H9 (cell line): Measurements from ENCODE around the gene SPAG6. TPM values are rescaled to one million over a fixed set of nuclear protein-coding genes. Genes with fewer than 3 reads are reported as not detected.

ENCODE experiments used
- DNase-seq: peaks from one replicate; pipeline ENCODE4 v3.0.0-alpha.2; 2017
- H2AFZ ChIP-seq: one replicate; pipeline ENCODE4 v1.6.1; 2013; ENCODE audit warnings: mild to moderate bottlenecking, low read length, control low read depth, moderate library complexity
- H2AK5ac ChIP-seq: 2 replicates; pipeline ENCODE4 v1.6.1; 2013; ENCODE audit warnings: low read length, control low read depth, mixed read lengths; ENCODE audit not compliant: insufficient read length
- H2BK120ac ChIP-seq: one replicate; pipeline ENCODE4 v1.6.1; 2013; ENCODE audit warnings: low read depth, mild to moderate bottlenecking, low read length, control low read depth, inconsistent platforms; ENCODE audit not compliant: poor library complexity, severe bottlenecking
- H2BK12ac ChIP-seq: 2 replicates; pipeline ENCODE4 v1.6.1; 2013; ENCODE audit warnings: low read length, control low read depth, mixed read lengths, low read depth; ENCODE audit not compliant: insufficient read length
- H2BK15ac ChIP-seq: 2 replicates; pipeline ENCODE4 v1.6.1; 2013; ENCODE audit warnings: low read depth, low read length, control low read depth
- H2BK20ac ChIP-seq: one replicate; pipeline ENCODE4 v1.6.1; 2013; ENCODE audit warnings: low read depth, mild to moderate bottlenecking, low read length, control low read depth, inconsistent platforms; ENCODE audit not compliant: poor library complexity, severe bottlenecking
- H2BK5ac ChIP-seq: 2 replicates; pipeline ENCODE4 v1.6.1; 2013; ENCODE audit warnings: low read length, control low read depth, mixed read lengths; ENCODE audit not compliant: insufficient read length
- H3K14ac ChIP-seq: 2 replicates; pipeline ENCODE4 v1.6.1; 2013; ENCODE audit warnings: low read length, control low read depth; ENCODE audit not compliant: insufficient read depth
- H3K18ac ChIP-seq: 2 replicates; pipeline ENCODE4 v1.6.1; 2013; ENCODE audit warnings: low read depth, mild to moderate bottlenecking, mixed read lengths, low read length, control low read depth; ENCODE audit not compliant: insufficient read length
- H3K23ac ChIP-seq: 2 replicates; pipeline ENCODE4 v1.6.1; 2013; ENCODE audit warnings: low read length, control low read depth, mixed read lengths, low read depth; ENCODE audit not compliant: insufficient read length
- H3K23me2 ChIP-seq: 2 replicates; pipeline ENCODE4 v1.6.1; 2013; ENCODE audit warnings: low read depth, mild to moderate bottlenecking, mixed read lengths, low read length, control low read depth; ENCODE audit not compliant: insufficient read length, poor library complexity, severe bottlenecking
- H3K27ac ChIP-seq: 2 replicates; pipeline ENCODE4 v1.5.1; 2013; ENCODE audit warnings: low read length, control low read depth, mixed read lengths, low read depth; ENCODE audit not compliant: insufficient read length
- H3K27me3 ChIP-seq: 2 replicates; pipeline ENCODE4 v1.6.1; 2013; ENCODE audit warnings: low read length, control low read depth, inconsistent platforms; ENCODE audit not compliant: insufficient read depth
- H3K4ac ChIP-seq: 2 replicates; pipeline ENCODE4 v1.6.1; 2013; ENCODE audit warnings: low read depth, mild to moderate bottlenecking, control low read depth, inconsistent platforms, low read length, moderate library complexity
- H3K4me1 ChIP-seq: 2 replicates; pipeline ENCODE4 v1.6.1; 2013; ENCODE audit warnings: low read length, control low read depth, inconsistent platforms; ENCODE audit not compliant: insufficient read depth
- H3K4me2 ChIP-seq: 2 replicates; pipeline ENCODE4 v1.6.1; 2013; ENCODE audit warnings: low read length, control low read depth, mixed read lengths; ENCODE audit not compliant: insufficient read length, insufficient read depth
- H3K56ac ChIP-seq: 2 replicates; pipeline ENCODE4 v1.6.1; 2013; ENCODE audit warnings: low read depth, mild to moderate bottlenecking, mixed read lengths, low read length, control low read depth; ENCODE audit not compliant: insufficient read length
- H3K79me1 ChIP-seq: 2 replicates; pipeline ENCODE4 v1.6.1; 2013; ENCODE audit warnings: low read depth, mild to moderate bottlenecking, moderate library complexity, low read length, control low read depth, inconsistent platforms; ENCODE audit not compliant: insufficient read depth, poor library complexity, severe bottlenecking
- H3K79me2 ChIP-seq: 2 replicates; pipeline ENCODE4 v1.6.1; 2013; ENCODE audit warnings: low read length, control low read depth, inconsistent platforms; ENCODE audit not compliant: insufficient read depth
- H3K9ac ChIP-seq: 2 replicates; pipeline ENCODE4 v1.6.1; 2013; ENCODE audit warnings: low read length, control low read depth, mixed read lengths; ENCODE audit not compliant: insufficient read length; ENCODE audit errors: extremely low read depth
- H3K9me3 ChIP-seq: one replicate; pipeline ENCODE4 v1.6.1; 2013; ENCODE audit warnings: low read depth, low read length, inconsistent platforms; ENCODE audit not compliant: control insufficient read depth
- H3T11ph ChIP-seq: one replicate; pipeline ENCODE4 v1.6.1; 2013; ENCODE audit warnings: mild to moderate bottlenecking, low read length, control low read depth, inconsistent platforms
- H4K20me1 ChIP-seq: one replicate; pipeline ENCODE4 v1.6.1; 2013; ENCODE audit not compliant: control insufficient read depth, insufficient read length, insufficient read depth
- H4K5ac ChIP-seq: 2 replicates; pipeline ENCODE4 v1.6.1; 2013; ENCODE audit warnings: low read depth, mild to moderate bottlenecking, mixed read lengths, low read length, control low read depth; ENCODE audit not compliant: insufficient read length
- H4K8ac ChIP-seq: replicated peaks from 2 replicates; pipeline ENCODE4 v1.6.1; 2013; ENCODE audit warnings: low read length, control low read depth, mixed read lengths, low read depth; ENCODE audit not compliant: insufficient read length
- H4K91ac ChIP-seq: 2 replicates; pipeline ENCODE4 v1.6.1; 2013; ENCODE audit warnings: low read depth, mild to moderate bottlenecking, moderate library complexity, mixed read lengths, low read length, control low read depth; ENCODE audit not compliant: insufficient read length
- H3K27ac Mint-ChIP-seq, 3 experiments: 2 replicates in 2 of 3; 3 replicates in 1 of 3; pipeline ENCODE4 v1.8.0; 2020 to 2021; ENCODE audit warnings: mixed read lengths in 3 of 3, mild to moderate bottlenecking in 1 of 3, moderate library complexity in 1 of 3
- H3K27me3 Mint-ChIP-seq: 2 replicates; pipeline ENCODE4 v1.8.0; 2021; ENCODE audit warnings: low read depth, mild to moderate bottlenecking, moderate library complexity, mixed read lengths
- H3K36me3 Mint-ChIP-seq, 3 experiments: 2 replicates in 2 of 3; 3 replicates in 1 of 3; pipeline ENCODE4 v1.8.0; 2020 to 2021; ENCODE audit warnings: low read depth in 3 of 3, mixed read lengths in 3 of 3; ENCODE audit not compliant: insufficient read depth in 1 of 3
- H3K4me1 Mint-ChIP-seq, 2 experiments: 2 replicates each; pipeline ENCODE4 v1.8.0; 2020; ENCODE audit warnings: mixed read lengths in 2 of 2
- H3K4me3 Mint-ChIP-seq, 2 experiments: 2 replicates in 1 of 2; 3 replicates in 1 of 2; pipeline ENCODE4 v1.8.0; 2020 to 2021; ENCODE audit warnings: mild to moderate bottlenecking in 2 of 2, mixed read lengths in 2 of 2, moderate library complexity in 1 of 2
- H3K9me3 Mint-ChIP-seq, 2 experiments: 2 replicates in 1 of 2; 3 replicates in 1 of 2; pipeline ENCODE4 v1.8.0; 2020; ENCODE audit warnings: mild to moderate bottlenecking in 2 of 2, mixed read lengths in 2 of 2, moderate library complexity in 1 of 2
- CTCF ChIP-seq: fragments of 200-600 bp; sonication (generic); conservative IDR thresholded peaks from 3 replicates; pipeline ENCODE4 v1.8.0; 2021; ENCODE audit warnings: antibody characterized with exemption, mild to moderate bottlenecking
- WGBS: extraction: QIAGEN DNeasy Blood & Tissue Kit; methylation state at CpG from one replicate; pipeline ENCODE4 v1.1.7; 2013; ENCODE audit warnings: missing lambda C conversion rate, low lambda C conversion rate, mixed read lengths; ENCODE audit not compliant: insufficient read length; ENCODE audit errors: extremely low coverage; 5-methylcytosine and 5-hydroxymethylcytosine counted together
- total RNA-seq: library from RNA; stranded (reverse); gene quantifications from 2 replicates; pipeline ENCODE4 v1.2.1, GENCODE V29; 2021

SPAG6 gene
- total RNA-seq, 1 experiment from 2014 or later: 0.24 TPM

DNA sequence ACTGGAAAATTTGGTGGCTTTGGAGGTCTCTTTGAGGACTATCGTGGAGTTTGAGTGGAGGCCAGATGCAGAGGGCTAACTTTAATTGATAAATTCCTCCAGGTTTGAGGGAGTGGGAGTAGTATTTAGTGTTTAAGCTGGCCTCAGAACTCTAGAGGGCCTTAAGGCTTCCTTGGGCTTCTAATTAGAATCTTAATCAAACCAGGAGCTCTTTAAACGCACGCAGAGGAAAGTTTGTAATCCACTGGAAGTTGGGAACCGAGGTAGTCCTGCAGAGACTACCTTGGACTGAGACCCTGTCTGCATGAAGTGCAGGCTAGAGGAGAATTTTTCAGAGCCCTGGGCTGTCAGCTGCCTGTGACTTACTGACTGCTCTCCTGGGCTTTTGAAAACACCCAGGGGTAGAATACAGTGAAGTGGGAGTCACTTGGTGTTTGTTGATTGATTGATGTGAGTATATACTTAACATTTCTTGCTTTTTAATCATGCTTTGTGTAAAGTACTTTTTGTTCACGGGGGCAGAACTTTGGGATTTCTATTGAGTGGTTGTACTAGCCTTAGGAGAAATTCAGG lies 5.9 kb downstream of the SPAG6 start:
- Histone ChIP-seq H2AK5ac (no peak overlapping the region), H3T11ph (no peak overlapping the region), H3K23me2 (no peaks in the 10 kb centered on the region), H3K79me2 (no peaks in the 10 kb centered on the region), H3K4ac (no peak overlapping the region), H3K18ac (no peak overlapping the region), H2AFZ (no peak overlapping the region), H2BK5ac (no peak overlapping the region), H4K20me1 (no peaks in the 10 kb centered on the region), H2BK20ac (no peak overlapping the region), H3K79me1 (no peaks in the 10 kb centered on the region), H4K91ac (no peak overlapping the region), H2BK120ac (no peak overlapping the region), H3K9ac (no peak overlapping the region), H3K9me3 (no peaks in the 10 kb centered on the region), H3K23ac (no peak overlapping the region), H3K27ac (no peak overlapping the region), H3K4me1 (no peaks in the 10 kb centered on the region), H2BK15ac (no peak overlapping the region), H3K14ac (no peak overlapping the region), H3K27me3 (peaks cover 6% of the 10 kb centered on the region; the same call in 1 of the 2 replicates), H3K56ac (no peak overlapping the region), H4K8ac (no peak overlapping the region), H2BK12ac (no peak overlapping the region), H4K5ac (no peak overlapping the region), H3K4me2 (no peak overlapping the region)
- H3K4me1 Mint-ChIP-seq: peaks cover 0 to 6% of the 10 kb centered on the region in 2 experiments; a peak in 1 of 4 replicates
- no peak overlapping the region for H3K27ac Mint-ChIP-seq
- TF ChIP-seq CTCF: no peak
- DNase-seq: no peak
- no peak overlapping the region for H3K4me3 Mint-ChIP-seq
- peaks cover 0 to 2% of the 10 kb centered on the region in 2 experiments; a peak in 1 of 5 replicates for H3K9me3 Mint-ChIP-seq
- no CpG with 5 or more reads among the region's 5 CpGs for WGBS
- H3K27me3 Mint-ChIP-seq: peaks cover 57% of the 10 kb centered on the region
- H3K36me3 Mint-ChIP-seq: no peaks in the 10 kb centered on the region
